HepG2 (cell line): ENCODE results near the gene RPS6KA2. TPM values are rescaled to one million over a fixed set of nuclear protein-coding genes. Genes with fewer than 3 reads are reported as not detected.

Experiments used
- AFF4 ChIP-seq: sonication (generic); formaldehyde crosslinking; IDR thresholded peaks from 2 replicates; pipeline ENCODE4 v1.4.0; 2020; ENCODE audit warnings: missing genetic modification reagents
- ATF1 ChIP-seq: IDR thresholded peaks from 2 replicates; pipeline ENCODE4 v1.6.1; 2016; ENCODE audit warnings: mild to moderate bottlenecking, control low read depth
- CEBPG ChIP-seq: IDR thresholded peaks from 2 replicates; pipeline ENCODE4 v1.6.1; 2016
- HMGXB3 ChIP-seq: sonication (generic); formaldehyde crosslinking; IDR thresholded peaks from 2 replicates; pipeline ENCODE4 v1.4.0; 2020; ENCODE audit warnings: missing genetic modification reagents, borderline replicate concordance
- KLF12 ChIP-seq: sonication (generic); formaldehyde crosslinking; IDR thresholded peaks from 2 replicates; pipeline ENCODE4 v1.4.0; 2020; ENCODE audit warnings: missing genetic modification reagents, borderline replicate concordance
- KLF13 ChIP-seq: sonication (generic); formaldehyde crosslinking; IDR thresholded peaks from 2 replicates; pipeline ENCODE4 v1.4.0; 2020; ENCODE audit warnings: mild to moderate bottlenecking, missing genetic modification reagents
- MAF1 ChIP-seq: sonication (generic); formaldehyde crosslinking; IDR thresholded peaks from 2 replicates; pipeline ENCODE4 v1.5.0; 2020; ENCODE audit warnings: missing genetic modification reagents, borderline replicate concordance
- NCOA2 ChIP-seq: sonication (generic); formaldehyde crosslinking; IDR thresholded peaks from 2 replicates; pipeline ENCODE4 v1.8.0; 2022; ENCODE audit warnings: inconsistent platforms
- NKX3-1 ChIP-seq: sonication (generic); formaldehyde crosslinking; IDR thresholded peaks from 2 replicates; pipeline ENCODE4 v1.5.0; 2020; ENCODE audit warnings: missing genetic modification reagents
- NR2F6 ChIP-seq, 2 experiments: IDR thresholded peaks; 2 replicates each; pipeline ENCODE4 v1.6.1; 2016; ENCODE audit warnings: antibody characterized with exemption in 1 of 2, mild to moderate bottlenecking in 1 of 2
- POLR2AphosphoS2 ChIP-seq: IDR thresholded peaks from 2 replicates; pipeline ENCODE4 v1.6.1; 2011; ENCODE audit warnings: low read depth, low read length, improper control_type of control experiment
- SIX4 ChIP-seq: sonication (generic); formaldehyde crosslinking; IDR thresholded peaks from 2 replicates; pipeline ENCODE4 v1.4.0; 2020; ENCODE audit warnings: missing genetic modification reagents
- TEAD3 ChIP-seq: optimal IDR thresholded peaks from 2 replicates; pipeline ENCODE3; 2016; ENCODE audit warnings: borderline replicate concordance
- ZNF205 ChIP-seq: IDR thresholded peaks from 2 replicates; pipeline ENCODE4 v1.6.1; 2018; ENCODE audit warnings: missing biosample characterization, missing genetic modification reagents
- ZNF232 ChIP-seq: sonication (generic); formaldehyde crosslinking; IDR thresholded peaks from 2 replicates; pipeline ENCODE4 v1.4.0; 2020; ENCODE audit warnings: missing genetic modification reagents, borderline replicate concordance
- ZNF296 ChIP-seq: sonication (generic); formaldehyde crosslinking; conservative IDR thresholded peaks from 2 replicates; pipeline ENCODE4 v1.5.0; 2020; ENCODE audit warnings: mild to moderate bottlenecking, missing genetic modification reagents
- ZNF713 ChIP-seq: sonication (generic); formaldehyde crosslinking; IDR thresholded peaks from 2 replicates; pipeline ENCODE4 v1.4.0; 2020; ENCODE audit warnings: mild to moderate bottlenecking, missing genetic modification reagents
- ZNF761 ChIP-seq: sonication (generic); formaldehyde crosslinking; conservative IDR thresholded peaks from 2 replicates; pipeline ENCODE4 v1.4.0; 2020; ENCODE audit warnings: mild to moderate bottlenecking, missing genetic modification reagents
- polyA plus RNA-seq, 8 experiments: library from polyadenylated mRNA; depleted of rRNA in 3 of 8; stranded (reverse) in 7 of 8; unstranded in 1 of 8; fragments of >200 nt; fragmentation: Illumina TruSeq in 4 of 8; extraction: Trizol in 4 of 8; gene quantifications; 2 replicates each; pipeline versions ENCODE4 v1.2.1 to v1.2.3, GENCODE V29; 2011 to 2016; ENCODE audit warnings: low read depth in 4 of 8, missing spikeins in 1 of 8, mixed read lengths in 1 of 8; ENCODE audit not compliant: insufficient read depth in 1 of 8
- total RNA-seq, 5 experiments: library from RNA; depleted of rRNA; stranded (reverse); fragments of >200 nt; fragmentation: Illumina TruSeq; extraction: Trizol; gene quantifications; 2 replicates each; pipeline ENCODE4 v1.2.3, GENCODE V29; 2016; ENCODE audit warnings: low read depth in 1 of 5

RPS6KA2 gene
- total and polyA plus RNA-seq, 2 of the 13 experiments (the other 11 are each of a cell fraction or from before 2014, with no cell fraction given), result 0.22 to 0.38 TPM

- peak; percentile 76; the same call in 1 of the 2 replicates for TF ChIP-seq HMGXB3 (CRISPR knock-in tag)
- peak; percentile 16; the same call in 1 of the 2 replicates for TF ChIP-seq CEBPG (CRISPR knock-in tag)
- 0 out of 2 replicates have a peak, but pooled peaks have one; percentile 35 for TF ChIP-seq NKX3-1 (CRISPR knock-in tag)
- TF ChIP-seq TEAD3 (CRISPR knock-in tag), result peak; percentile 69
- TF ChIP-seq MAF1 (CRISPR knock-in tag), result 0 out of 2 replicates have a peak, but pooled peaks have one; percentile 38
- TF ChIP-seq ATF1 (CRISPR knock-in tag), result 0 out of 2 replicates have a peak, but pooled peaks have one; percentile 14
- peak; percentile 47; the same call in 1 of the 2 replicates for TF ChIP-seq SIX4 (CRISPR knock-in tag)
- no peak for TF ChIP-seq ZNF761 (CRISPR knock-in tag)
- TF ChIP-seq ZNF296 (CRISPR knock-in tag), result no peak
- no peak for TF ChIP-seq KLF12 (CRISPR knock-in tag)
- no peak for TF ChIP-seq AFF4 (CRISPR knock-in tag)
- TF ChIP-seq ZNF232, result peak; percentile 85; the same call in 1 of the 2 replicates
- TF ChIP-seq ZNF205 (CRISPR knock-in tag), result peak; percentile 65; the same call in 1 of the 2 replicates
- no peak for TF ChIP-seq KLF13 (CRISPR knock-in tag)
- TF ChIP-seq NR2F6 (IDR thresholded peaks at IDR 0.05), result peak; percentile 60
- TF ChIP-seq NR2F6 (CRISPR knock-in tag; IDR thresholded peaks at IDR 0.05), result peak; percentile 85
- no peak for TF ChIP-seq ZNF713
- TF ChIP-seq POLR2AphosphoS2, result no peak
- peak; percentile 74 for TF ChIP-seq NCOA2
Observed at GRCh38 chr6:166394036-166394892, 232.8 kb downstream of the RPS6KA2 start (continued).
